IMR-90 (cell line): ENCODE results near the gene CLEC16A. TPM values are rescaled to one million over a fixed set of nuclear protein-coding genes. Genes with fewer than 3 reads are reported as not detected.

Source experiments
- ATAC-seq: fragments of 200-7000 bp; cut with Tn5 transposase; 2 replicates; pipeline ENCODE4 v1.9.1; 2020; ENCODE audit warnings: low read depth, mild to moderate bottlenecking, moderate library complexity
- BruUV-seq: library from RNA; stranded (reverse); fragments of 400-500 nt; replicated peaks from 2 replicates; lab custom pipeline; 2021; lab: Mats Ljungman, UMichigan
- CTCF ChIA-PET: fragments of 300-600 bp; formaldehyde crosslinking; extraction: SDS; loops from one replicate; lab custom pipeline; 2021; ENCODE audit warnings: antibody characterized with exemption; lab: Yijun Ruan, JAX
- POLR2A ChIA-PET: fragments of 300-600 bp; sonication (Branson Sonifier 250); formaldehyde crosslinking; loops from one replicate; lab custom pipeline; 2022; ENCODE audit warnings: antibody characterized with exemption; ENCODE audit not compliant: unreplicated experiment; lab: Charles Lee
- DNase-seq: peaks from one replicate; pipeline ENCODE4 v3.0.0; 2013
- H2AFZ ChIP-seq: replicated peaks from 2 replicates; pipeline ENCODE3; 2013; ENCODE audit warnings: low read length, mild to moderate bottlenecking; ENCODE audit not compliant: poor library complexity
- H2AK5ac ChIP-seq: 2 replicates; pipeline ENCODE4 v1.6.1; 2013; ENCODE audit warnings: low read depth, low read length, inconsistent platforms
- H2AK9ac ChIP-seq: replicated peaks from 2 replicates; pipeline ENCODE3; 2013; ENCODE audit warnings: mild to moderate bottlenecking, low read depth, low read length, moderate library complexity; ENCODE audit not compliant: poor library complexity
- H2BK120ac ChIP-seq: 2 replicates; pipeline ENCODE4 v1.6.1; 2013; ENCODE audit warnings: low read depth, low read length, inconsistent platforms
- H2BK15ac ChIP-seq: 3 replicates; pipeline ENCODE4 v1.6.1; 2013; ENCODE audit warnings: low read depth, low read length, inconsistent platforms
- H2BK20ac ChIP-seq: 2 replicates; pipeline ENCODE4 v1.6.1; 2013; ENCODE audit warnings: low read depth, mild to moderate bottlenecking, inconsistent platforms, low read length, moderate library complexity
- H2BK5ac ChIP-seq: 2 replicates; pipeline ENCODE4 v1.6.1; 2013; ENCODE audit warnings: mild to moderate bottlenecking, low read depth, low read length, inconsistent platforms; ENCODE audit not compliant: poor library complexity, severe bottlenecking
- H3K14ac ChIP-seq: replicated peaks from 2 replicates; pipeline ENCODE4 v1.6.1; 2013; ENCODE audit warnings: low read depth, low read length, inconsistent platforms
- H3K18ac ChIP-seq: 2 replicates; pipeline ENCODE4 v1.6.1; 2013; ENCODE audit warnings: low read depth, low read length, control low read depth
- H3K23ac ChIP-seq: 2 replicates; pipeline ENCODE4 v1.6.1; 2013; ENCODE audit warnings: low read depth, low read length, inconsistent platforms
- H3K27ac ChIP-seq: 2 replicates; pipeline ENCODE4 v1.5.1; 2013; ENCODE audit warnings: mild to moderate bottlenecking, control low read depth, low read length; ENCODE audit not compliant: insufficient read depth
- H3K27me3 ChIP-seq: 2 replicates; pipeline ENCODE4 v1.6.1; 2013; ENCODE audit warnings: low read length; ENCODE audit not compliant: control insufficient read depth, insufficient read depth
- H3K36me3 ChIP-seq: 2 replicates; pipeline ENCODE4 v1.6.1; 2013; ENCODE audit warnings: low read length, mixed read lengths; ENCODE audit not compliant: control insufficient read depth, insufficient read depth
- H3K4ac ChIP-seq: 2 replicates; pipeline ENCODE4 v1.6.1; 2013; ENCODE audit warnings: low read depth, low read length, inconsistent platforms
- H3K4me1 ChIP-seq: 2 replicates; pipeline ENCODE4 v1.6.1; 2013; ENCODE audit warnings: low read length, mixed read lengths; ENCODE audit not compliant: control insufficient read depth, insufficient read depth
- H3K4me2 ChIP-seq: 2 replicates; pipeline ENCODE4 v1.6.1; 2013; ENCODE audit warnings: low read depth, mild to moderate bottlenecking, control low read depth, low read length, moderate library complexity
- H3K4me3 ChIP-seq: 2 replicates; pipeline ENCODE4 v1.5.1; 2013; ENCODE audit warnings: low read depth, mild to moderate bottlenecking, control low read depth, low read length, moderate library complexity; ENCODE audit not compliant: insufficient read depth
- H3K56ac ChIP-seq: 2 replicates; pipeline ENCODE4 v1.6.1; 2013; ENCODE audit warnings: low read length, inconsistent platforms; ENCODE audit not compliant: insufficient read depth; ENCODE audit errors: extremely low read depth
- H3K79me1 ChIP-seq, 2 experiments: 2 replicates each; pipeline ENCODE4 v1.6.1; 2013; ENCODE audit warnings: low read length in 2 of 2, inconsistent platforms in 1 of 2, low read depth in 1 of 2
- H3K9ac ChIP-seq: 2 replicates; pipeline ENCODE4 v1.6.1; 2013; ENCODE audit warnings: low read depth, low read length, control low read depth
- H3K9me1 ChIP-seq: 2 replicates; pipeline ENCODE4 v1.6.1; 2013; ENCODE audit warnings: low read length, inconsistent platforms; ENCODE audit not compliant: insufficient read depth
- H3K9me3 ChIP-seq: 2 replicates; pipeline ENCODE4 v1.6.1; 2013; ENCODE audit warnings: low read length; ENCODE audit not compliant: control insufficient read depth, insufficient read depth
- H4K20me1 ChIP-seq: 2 replicates; pipeline ENCODE4 v1.6.1; 2013; ENCODE audit warnings: low read length, inconsistent platforms; ENCODE audit not compliant: insufficient read depth
- H4K5ac ChIP-seq: 2 replicates; pipeline ENCODE4 v1.6.1; 2013; ENCODE audit warnings: mild to moderate bottlenecking, low read depth, low read length, control low read depth
- H4K8ac ChIP-seq, 2 experiments: 2 replicates each; pipeline ENCODE4 v1.6.1; 2013; ENCODE audit warnings: low read depth in 2 of 2, low read length in 2 of 2, control low read depth in 1 of 2, inconsistent platforms in 1 of 2
- H4K91ac ChIP-seq: 2 replicates; pipeline ENCODE4 v1.6.1; 2013; ENCODE audit warnings: low read depth, low read length, inconsistent platforms; ENCODE audit not compliant: insufficient read depth
- CHD1 ChIP-seq: IDR thresholded peaks from 2 replicates; pipeline ENCODE4 v1.6.1; 2012; ENCODE audit warnings: low read depth, low read length, improper control_type of control experiment
- CTCF ChIP-seq: conservative IDR thresholded peaks from 2 replicates; pipeline ENCODE4 v1.5.1; 2012; ENCODE audit warnings: mild to moderate bottlenecking, low read depth, low read length, improper control_type of control experiment
- MXI1 ChIP-seq: IDR thresholded peaks from 2 replicates; pipeline ENCODE4 v1.6.1; 2012; ENCODE audit warnings: low read depth, mild to moderate bottlenecking, low read length, moderate library complexity, borderline replicate concordance
- POLR2A ChIP-seq: IDR thresholded peaks from 2 replicates; pipeline ENCODE4 v1.6.1; 2012; ENCODE audit warnings: mild to moderate bottlenecking, low read depth, low read length
- RAD21 ChIP-seq: IDR thresholded peaks from 2 replicates; pipeline ENCODE4 v1.6.1; 2012; ENCODE audit warnings: low read length, improper control_type of control experiment
- RFX5 ChIP-seq: IDR thresholded peaks from 2 replicates; pipeline ENCODE4 v1.8.0; 2012; ENCODE audit warnings: low read depth, mild to moderate bottlenecking, low read length, moderate library complexity
- WGBS, 2 experiments: methylation state at CpG; one replicate each; pipeline versions ENCODE4 v1.1.5 to v1.1.7; 2013; ENCODE audit warnings: missing lambda C conversion rate in 2 of 2; ENCODE audit not compliant: insufficient read length in 1 of 2; ENCODE audit errors: extremely low coverage in 2 of 2; 5-methylcytosine and 5-hydroxymethylcytosine counted together
- dilution Hi-C: fragments of 300-500 bp; cut with HindIII; formaldehyde crosslinking; loops from one replicate; pipeline ENCODE4 v1.14.3; 2018; ENCODE audit warnings: low sequenced_read_pairs; ENCODE audit not compliant: unreplicated experiment
- in situ Hi-C: fragments of 300-500 bp; cut with MboI; formaldehyde crosslinking; loops from 3 replicates; pipeline ENCODE4 v1.14.3; 2019; ENCODE audit warnings: low sequenced_read_pairs, inconsistent platforms, mixed read lengths
- intact Hi-C: fragments of 100-400 bp; cut with micrococcal nuclease; formaldehyde crosslinking; loops from 2 replicates; pipeline ENCODE4 v1.10.0; 2022
- polyA plus RNA-seq, 3 experiments: library from polyadenylated mRNA; depleted of rRNA; stranded (reverse); fragments of >200 nt; gene quantifications; 2 replicates each; pipeline ENCODE4 v1.2.3, GENCODE V29; 2012; ENCODE audit warnings: low replicate concordance in 1 of 3
- total RNA-seq: library from RNA; depleted of rRNA; stranded (reverse); fragments of >200 nt; gene quantifications from 2 replicates; pipeline ENCODE4 v1.2.3, GENCODE V29; 2012

CLEC16A gene
- total and polyA plus RNA-seq, 2 of the 4 experiments (the other 2 are of a cell fraction) = 15.9 to 16.5 TPM

GRCh38 chr16:11004351-11004750 lies 60.0 kb downstream of the CLEC16A start:
- in situ Hi-C loops = no loop called here
- Histone ChIP-seq H3K56ac (peak overlapping the region; percentile 90), H4K8ac (peak overlapping the region; percentile 93 to 100), H2BK20ac (peak overlapping the region; percentile 98), H3K27ac (peak overlapping the region; percentile 100), H2AK9ac (peak overlapping the region; percentile 82), H4K91ac (peak overlapping the region; percentile 100), H3K9ac (peak overlapping the region; percentile 80), H2BK120ac (peak overlapping the region; percentile 97), H3K18ac (peak overlapping the region; percentile 100), H2BK15ac (peak overlapping the region; percentile 99; the same call in 2 of the 3 replicates), H3K14ac (peak overlapping the region; percentile 92), H4K20me1 (no peaks in the 10 kb centered on the region), H3K27me3 (no peaks in the 10 kb centered on the region), H3K79me1 (peaks cover 20 to 42% of the 10 kb centered on the region in 2 experiments; a peak in 3 of 4 replicates), H2AFZ (peak overlapping the region; percentile 52), H3K23ac (peak overlapping the region; percentile 91), H3K36me3 (peaks cover 10% of the 10 kb centered on the region), H3K4me3 (no peak overlapping the region), H3K9me1 (peaks cover 28% of the 10 kb centered on the region; the same call in 1 of the 2 replicates), H2BK5ac (peak overlapping the region; percentile 98), H3K4me2 (peak overlapping the region; percentile 12; the same call in 1 of the 2 replicates), H4K5ac (peak overlapping the region; percentile 99), H3K4ac (peak overlapping the region; percentile 97), H2AK5ac (peak overlapping the region; percentile 100), H3K9me3 (no peaks in the 10 kb centered on the region), H3K4me1 (peaks cover 18% of the 10 kb centered on the region)
- POLR2A ChIA-PET = no interaction called here
- DNase-seq (peak; percentile 51), ATAC-seq (peak; percentile 43)
- no TSS peak for BruUV-seq
- CTCF ChIA-PET = no interaction called here
- TF ChIP-seq RAD21 (no peak), MXI1 (no peak), CTCF (no peak), RFX5 (no peak), POLR2A (no peak), CHD1 (no peak)
- intact Hi-C loops = no loop called here
- 75% methylated on average over 2 of the region's 4 CpGs; no CpG with 5 or more reads in 1 of the 2 experiments for WGBS, 2 experiments
- dilution Hi-C loops = no loop called here
